Keratinocyte (primary cell): ENCODE results near the gene PACS2.

Experiments used
- CTCF ChIP-seq, 3 experiments: IDR thresholded peaks in 1 of 3; conservative IDR thresholded peaks in 1 of 3; optimal IDR thresholded peaks in 1 of 3; 2 replicates in 2 of 3; 3 replicates in 1 of 3; pipeline versions ENCODE3 to v1.5.1; 2011; ENCODE audit warnings: low read length in 3 of 3, mild to moderate bottlenecking in 3 of 3, moderate library complexity in 2 of 3, control low read depth in 1 of 3, inconsistent platforms in 1 of 3; ENCODE audit not compliant: insufficient read depth in 2 of 3; ENCODE audit errors: extremely low read depth in 1 of 3
- EZH2 ChIP-seq: IDR thresholded peaks from one replicate; pipeline ENCODE4 v1.6.1; 2012; ENCODE audit warnings: inconsistent platforms, mild to moderate bottlenecking, low read length, moderate library complexity

- TF ChIP-seq CTCF (optimal IDR thresholded peaks at IDR 0.05 in 1 of 3, IDR thresholded peaks at IDR 0.05 in 1 of 3, conservative IDR thresholded peaks at IDR 0.05 in 1 of 3; ENCODE audit: extremely low read depth in 1 of 3, insufficient read depth in 2 of 3, low read length in 3 of 3), result no peak
- TF ChIP-seq EZH2, result no peak
These were observed 104.0 kb downstream of the PACS2 start for GRCh38 chr14:105418269-105419194.
